GM12878 (cell line): ENCODE results near the gene ARMC9. TPM values are rescaled to one million over a fixed set of nuclear protein-coding genes. Genes with fewer than 3 reads are reported as not detected.

Experiments used
- BACH1 ChIP-seq: fragments of 450-650 bp; IDR thresholded peaks from 2 replicates; pipeline ENCODE4 v1.6.1; 2017; ENCODE audit warnings: mild to moderate bottlenecking, borderline replicate concordance
- CEBPB ChIP-seq, 2 experiments: fragments of 150-350 bp in 1 of 2; IDR thresholded peaks; 2 replicates each; pipeline ENCODE4 v1.6.1; 2012 to 2014; ENCODE audit warnings: low read depth in 2 of 2, low read length in 2 of 2, borderline replicate concordance in 1 of 2, inconsistent platforms in 1 of 2
- CHD1 ChIP-seq: IDR thresholded peaks from 2 replicates; pipeline ENCODE4 v1.6.1; 2012; ENCODE audit warnings: low read depth, low read length, improper control_type of control experiment
- CUX1 ChIP-seq: IDR thresholded peaks from 2 replicates; pipeline ENCODE4 v1.6.1; 2012; ENCODE audit warnings: improper control_type of control experiment, low read depth, low read length; ENCODE audit not compliant: insufficient replicate concordance
- E4F1 ChIP-seq: fragments of 450-650 bp; IDR thresholded peaks from 2 replicates; pipeline ENCODE4 v1.6.1; 2018; ENCODE audit warnings: borderline replicate concordance, mild to moderate bottlenecking; ENCODE audit not compliant: partially characterized antibody
- HDAC6 ChIP-seq: fragments of 200-600 bp; sonication (generic); IDR thresholded peaks from one replicate; pipeline ENCODE4 v1.8.0; 2017; ENCODE audit warnings: antibody characterized with exemption; ENCODE audit not compliant: unreplicated experiment
- IKZF1 ChIP-seq: fragments of 450-650 bp; conservative IDR thresholded peaks from 2 replicates; pipeline ENCODE4 v1.6.1; 2017; ENCODE audit warnings: antibody characterized with exemption, mild to moderate bottlenecking
- MTA2 ChIP-seq: fragments of 450-650 bp; IDR thresholded peaks from 2 replicates; pipeline ENCODE4 v1.6.1; 2016; ENCODE audit warnings: low read depth, mild to moderate bottlenecking, moderate library complexity
- MYB ChIP-seq: fragments of 150-350 bp; IDR thresholded peaks from 2 replicates; pipeline ENCODE4 v1.6.1; 2014; ENCODE audit warnings: mild to moderate bottlenecking, low read depth, low read length, borderline replicate concordance
- NKRF ChIP-seq: fragments of 450-650 bp; conservative IDR thresholded peaks from 2 replicates; pipeline ENCODE4 v1.6.1; 2017; ENCODE audit warnings: mild to moderate bottlenecking, moderate library complexity
- PBX3 ChIP-seq: IDR thresholded peaks from 2 replicates; pipeline ENCODE4 v1.6.1; 2011; ENCODE audit warnings: mild to moderate bottlenecking, low read depth, low read length, moderate library complexity; ENCODE audit not compliant: insufficient replicate concordance
- RCOR1 ChIP-seq: conservative IDR thresholded peaks from 2 replicates; pipeline ENCODE4 v1.6.1; 2012; ENCODE audit warnings: low read depth, low read length, improper control_type of control experiment
- SREBF1 ChIP-seq: IDR thresholded peaks from 2 replicates; pipeline ENCODE4 v1.6.1; 2012; ENCODE audit warnings: mild to moderate bottlenecking, low read length
- SRF ChIP-seq, 2 experiments: IDR thresholded peaks; 2 replicates each; pipeline ENCODE4 v1.6.1; 2011; ENCODE audit warnings: low read depth in 2 of 2, low read length in 2 of 2, mild to moderate bottlenecking in 1 of 2, moderate library complexity in 1 of 2
- YBX1 ChIP-seq: fragments of 450-650 bp; IDR thresholded peaks from 2 replicates; pipeline ENCODE4 v1.6.1; 2016; ENCODE audit warnings: antibody characterized with exemption
- ZBED1 ChIP-seq: IDR thresholded peaks from 2 replicates; pipeline ENCODE4 v1.6.1; 2016; ENCODE audit warnings: borderline replicate concordance
- ZNF384 ChIP-seq: IDR thresholded peaks from 2 replicates; pipeline ENCODE4 v1.6.1; 2012; ENCODE audit warnings: low read depth, mild to moderate bottlenecking, low read length, improper control_type of control experiment, borderline replicate concordance
- polyA plus RNA-seq, 11 experiments: library from polyadenylated mRNA; depleted of rRNA in 4 of 11; unstranded in 6 of 11; stranded (reverse) in 5 of 11; fragments of >200 nt; fragmentation: Nextera tagmentation in 4 of 11; fragmentation: Illumina TruSeq in 1 of 11; extraction: Ambion mirVana in 4 of 11; extraction: Trizol in 1 of 11; gene quantifications; 1 replicate in 1 of 11; 2 replicates in 10 of 11; pipeline versions ENCODE4 v1.2.1 to v1.2.3, GENCODE V29; 2011 to 2016; ENCODE audit warnings: inconsistent platforms in 2 of 11, missing spikeins in 2 of 11, low read depth in 1 of 11
- total RNA-seq, 4 experiments: library from RNA; depleted of rRNA in 3 of 4; stranded (reverse); fragments of >200 nt in 3 of 4; fragmentation: Illumina TruSeq in 1 of 4; extraction: Trizol in 1 of 4; gene quantifications; 2 replicates each; pipeline versions ENCODE4 v1.2.1 to v1.2.3, GENCODE V29; 2013 to 2021

ARMC9 gene
- total and polyA plus RNA-seq, 10 of the 15 experiments (the other 5 are each of a cell fraction or from before 2014, with no cell fraction given), result 3.8 to 21.8 (median 10.4) TPM

GRCh38 chr2:231222318-231223000 lies 24.0 kb downstream of the ARMC9 start (continued):
- peak; percentile 57 for TF ChIP-seq CUX1
- no peak for TF ChIP-seq NKRF
- peak; percentile 79 for TF ChIP-seq IKZF1
- no peak for TF ChIP-seq ZNF384
- peak; percentile 93; the same call in 1 of the 2 replicates for TF ChIP-seq BACH1
- TF ChIP-seq ZBED1, result peak; percentile 100
- no peak for TF ChIP-seq E4F1
- no peak for TF ChIP-seq CHD1
- TF ChIP-seq MYB, result no peak
- TF ChIP-seq PBX3, result no peak
- 0 out of 2 replicates have a peak, but pooled peaks have one; percentile 55 for TF ChIP-seq RCOR1
- no peak for TF ChIP-seq SREBF1
- no peak; a peak in 1 of 4 replicates for TF ChIP-seq CEBPB (IDR thresholded peaks at IDR 0.05; ENCODE audit: borderline replicate concordance in 1 of 2, low read depth in 2 of 2, low read length in 2 of 2)
- peak; percentile 92 for TF ChIP-seq MTA2
- peak in 1 of 2 experiments; percentile 71; a peak in 2 of 4 replicates for TF ChIP-seq SRF (IDR thresholded peaks at IDR 0.05; ENCODE audit: low read depth in 2 of 2, low read length in 2 of 2)
- TF ChIP-seq HDAC6, result no peak
- no peak for TF ChIP-seq YBX1
